Stimulated activated CD8-positive, alpha-beta memory T cell treated with anti-CD3 and anti-CD28 coated beads, Interleukin-4, amount 100 ng/mL, for 4 hours (primary cell): Measurements from ENCODE around the gene SLC22A3.

Experiments
- DNase-seq, 2 donors: peaks; one replicate each; pipeline ENCODE4 v3.0.0-alpha.2; 2020; ENCODE audit warnings: low read depth in 2 of 2, low spot score in 1 of 2

SLC22A3 gene

GRCh38 chr6:160333841-160334240 lies 14.3 kb upstream of the SLC22A3 start:
- DNase-seq, result no peak

- no peak for DNase-seq
These were observed 12.0 kb upstream of the SLC22A3 start for GRCh38 chr6:160336200-160336599.

GRCh38 chr6:160337301-160337700 lies 10.9 kb upstream of the SLC22A3 start:
- DNase-seq, result no peak

- no peak for DNase-seq
These were observed 10.2 kb upstream of the SLC22A3 start for GRCh38 chr6:160337991-160338390.

GRCh38 chr6:160343144-160343543 lies 5.0 kb upstream of the SLC22A3 start:
- no peak for DNase-seq

GRCh38 chr6:160344271-160344670 lies 3.9 kb upstream of the SLC22A3 start:
- no peak for DNase-seq

- DNase-seq, result no peak
These were observed 637 bp upstream of the SLC22A3 start for GRCh38 chr6:160347259-160348222.

- DNase-seq, result no peak
These were observed 853 bp downstream of the SLC22A3 start for GRCh38 chr6:160349020-160349441.

GRCh38 chr6:160349814-160350350 lies 1.7 kb downstream of the SLC22A3 start:
- no peak for DNase-seq

- no peak for DNase-seq
These were observed 5.8 kb downstream of the SLC22A3 start for GRCh38 chr6:160353950-160354496.

GRCh38 chr6:160355001-160355400 lies 6.8 kb downstream of the SLC22A3 start:
- no peak for DNase-seq

- DNase-seq, result no peak
These were observed 8.0 kb downstream of the SLC22A3 start for GRCh38 chr6:160356074-160356744.

- DNase-seq, result no peak
These were observed 8.9 kb downstream of the SLC22A3 start for GRCh38 chr6:160357088-160357487.

GRCh38 chr6:160358225-160359119 lies 10.3 kb downstream of the SLC22A3 start:
- no peak for DNase-seq

GRCh38 chr6:160360955-160361354 lies 12.8 kb downstream of the SLC22A3 start:
- DNase-seq, result no peak

- no peak for DNase-seq
These were observed 14.4 kb downstream of the SLC22A3 start for GRCh38 chr6:160362556-160362955.

- no peak for DNase-seq
These were observed 15.1 kb downstream of the SLC22A3 start for GRCh38 chr6:160363016-160363996.

- DNase-seq, result no peak
These were observed 16.9 kb downstream of the SLC22A3 start for GRCh38 chr6:160365117-160365516.

- no peak for DNase-seq
These were observed 19.8 kb downstream of the SLC22A3 start for GRCh38 chr6:160367798-160368547.
